ENCODE measurements around the gene FGFRL1.
"Not testable (repeated sequence)": the region's sequence is repeated elsewhere in the genome, so short reads cannot be mapped to it uniquely, and the experiment has no call there.

The FGFRL1 gene

DNA sequence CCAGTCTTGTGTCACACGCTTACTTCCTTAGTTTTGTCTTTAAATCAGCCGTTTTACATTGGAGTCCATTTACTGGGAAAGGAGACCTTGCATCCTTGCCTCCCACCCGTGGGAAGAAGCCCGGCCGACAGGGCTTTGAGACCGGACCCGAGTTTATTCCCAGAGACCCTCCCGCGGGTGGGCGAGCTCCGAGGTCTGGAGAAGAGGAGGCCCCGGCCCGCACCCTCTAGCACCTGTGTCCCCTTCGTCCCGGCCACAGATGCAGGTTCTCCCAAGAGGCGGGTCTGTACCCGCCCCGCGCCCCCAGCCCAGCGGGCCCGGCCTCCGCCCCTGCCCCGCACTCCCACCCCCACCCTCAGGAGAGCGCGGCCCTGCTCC lies 14.4 kb upstream of the FGFRL1 start:
- TF ChIP-seq CTCF (IDR thresholded peaks at IDR 0.05; ENCODE audit: insufficient read depth, low read depth, low read length, missing control alignments): no peak
- DNase-seq (ENCODE audit: low read depth): no peak
- H3K4me3 ChIP-seq (ENCODE audit: low read length): no peak overlapping the region

- TF ChIP-seq CTCF (IDR thresholded peaks at IDR 0.05; ENCODE audit: insufficient read depth, low read depth, low read length, missing control alignments): no peak
- H3K4me3 ChIP-seq (ENCODE audit: low read length): no peak overlapping the region
- no peak for DNase-seq (ENCODE audit: low read depth)
Observed at GRCh38 chr4:997375-998071, 13.9 kb upstream of the FGFRL1 start.

GRCh38 chr4:998096-998691 lies 13.2 kb upstream of the FGFRL1 start:
- DNase-seq (ENCODE audit: low read depth): no peak
- no peak for TF ChIP-seq CTCF (IDR thresholded peaks at IDR 0.05; ENCODE audit: insufficient read depth, low read depth, low read length, missing control alignments)
- no peak overlapping the region for H3K4me3 ChIP-seq (ENCODE audit: low read length)

DNA sequence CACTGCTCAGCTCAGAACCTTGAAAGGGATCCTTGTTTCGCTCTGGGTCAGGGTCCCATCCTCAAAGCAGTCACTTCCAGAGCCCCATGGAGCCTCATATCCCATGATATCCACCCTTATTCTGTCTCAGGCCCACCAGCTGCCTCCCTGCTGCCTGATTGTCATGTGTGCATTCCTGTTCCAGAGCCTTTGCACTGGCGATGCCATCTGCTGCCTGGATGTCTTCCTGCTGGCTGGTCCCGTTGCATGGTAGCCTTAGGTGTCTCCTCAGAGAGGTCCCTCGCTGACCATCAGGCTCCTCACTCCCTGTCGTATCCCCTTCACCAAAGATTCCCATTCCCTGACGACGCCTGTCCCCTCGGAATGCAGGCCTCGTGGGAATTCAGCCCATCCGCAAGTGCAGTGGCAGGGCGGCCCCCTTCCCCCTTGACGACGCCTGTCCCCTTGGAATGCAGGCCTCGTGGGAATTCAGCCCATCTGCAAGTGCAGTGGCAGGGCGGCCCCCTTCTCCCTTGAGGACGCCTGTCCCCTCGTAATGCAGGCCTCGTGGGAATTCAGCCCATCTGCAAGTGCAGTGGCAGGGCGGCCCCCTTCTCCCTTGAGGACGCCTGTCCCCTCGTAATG lies 12.1 kb upstream of the FGFRL1 start:
- not testable (repeated sequence) for H3K4me3 ChIP-seq (ENCODE audit: low read length); DNase-seq (ENCODE audit: low read depth)

- H3K4me3 ChIP-seq (ENCODE audit: low read length): no peak overlapping the region
- no peak for DNase-seq (ENCODE audit: low read depth)
- TF ChIP-seq CTCF (IDR thresholded peaks at IDR 0.05; ENCODE audit: insufficient read depth, low read depth, low read length, missing control alignments): no peak
Observed at GRCh38 chr4:999882-1000425, 11.5 kb upstream of the FGFRL1 start.

DNA sequence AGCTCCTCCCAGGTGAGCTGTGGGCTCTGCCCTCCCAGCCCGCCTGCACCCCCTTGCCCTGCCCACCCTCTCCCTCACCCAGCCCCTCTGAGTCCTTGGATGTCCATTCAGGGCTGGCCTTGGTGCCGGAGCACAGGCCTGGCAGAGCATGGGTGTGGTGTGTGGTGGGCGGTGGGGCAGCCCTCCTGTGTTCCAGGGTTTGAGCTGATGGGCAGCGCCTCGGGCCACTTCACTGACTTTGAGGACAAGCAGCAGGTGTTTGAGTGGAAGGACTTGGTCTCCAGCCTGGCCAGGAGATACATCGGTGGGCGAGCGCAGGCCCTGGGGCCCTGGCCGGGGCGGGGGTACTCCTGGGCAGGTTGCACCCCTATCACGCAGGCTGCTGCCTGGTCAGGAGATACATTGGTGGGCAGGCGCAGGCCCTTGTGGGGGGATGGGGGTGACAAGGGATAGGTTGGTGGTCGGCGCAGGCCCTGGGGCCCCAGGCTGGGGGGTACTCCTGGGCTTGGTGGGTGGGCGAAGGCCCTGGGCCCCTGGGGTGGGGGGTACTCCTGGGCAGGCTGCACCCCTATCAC lies 10.7 kb upstream of the FGFRL1 start:
- DNase-seq (ENCODE audit: low read depth): no peak
- no peak overlapping the region for H3K4me3 ChIP-seq (ENCODE audit: low read length)
- TF ChIP-seq CTCF (IDR thresholded peaks at IDR 0.05; ENCODE audit: insufficient read depth, low read depth, low read length, missing control alignments): no peak

GRCh38 chr4:1001561-1002130 lies 9.8 kb upstream of the FGFRL1 start:
- no peak overlapping the region for H3K4me3 ChIP-seq (ENCODE audit: low read length)
- no peak for DNase-seq (ENCODE audit: low read depth)
- no peak for TF ChIP-seq CTCF (IDR thresholded peaks at IDR 0.05; ENCODE audit: insufficient read depth, low read depth, low read length, missing control alignments)

All from epithelial cell of esophagus (primary cell).